HG02763 (cell line): ENCODE data around the gene PAX2.

Experiments
- ATAC-seq: cut with Tn5 transposase; IDR thresholded peaks from one replicate; pipeline ENCODE4 v1.9.1; 2021; ENCODE audit warnings: mild to moderate bottlenecking, moderate library complexity; ENCODE audit not compliant: unreplicated experiment

PAX2 gene

DNA sequence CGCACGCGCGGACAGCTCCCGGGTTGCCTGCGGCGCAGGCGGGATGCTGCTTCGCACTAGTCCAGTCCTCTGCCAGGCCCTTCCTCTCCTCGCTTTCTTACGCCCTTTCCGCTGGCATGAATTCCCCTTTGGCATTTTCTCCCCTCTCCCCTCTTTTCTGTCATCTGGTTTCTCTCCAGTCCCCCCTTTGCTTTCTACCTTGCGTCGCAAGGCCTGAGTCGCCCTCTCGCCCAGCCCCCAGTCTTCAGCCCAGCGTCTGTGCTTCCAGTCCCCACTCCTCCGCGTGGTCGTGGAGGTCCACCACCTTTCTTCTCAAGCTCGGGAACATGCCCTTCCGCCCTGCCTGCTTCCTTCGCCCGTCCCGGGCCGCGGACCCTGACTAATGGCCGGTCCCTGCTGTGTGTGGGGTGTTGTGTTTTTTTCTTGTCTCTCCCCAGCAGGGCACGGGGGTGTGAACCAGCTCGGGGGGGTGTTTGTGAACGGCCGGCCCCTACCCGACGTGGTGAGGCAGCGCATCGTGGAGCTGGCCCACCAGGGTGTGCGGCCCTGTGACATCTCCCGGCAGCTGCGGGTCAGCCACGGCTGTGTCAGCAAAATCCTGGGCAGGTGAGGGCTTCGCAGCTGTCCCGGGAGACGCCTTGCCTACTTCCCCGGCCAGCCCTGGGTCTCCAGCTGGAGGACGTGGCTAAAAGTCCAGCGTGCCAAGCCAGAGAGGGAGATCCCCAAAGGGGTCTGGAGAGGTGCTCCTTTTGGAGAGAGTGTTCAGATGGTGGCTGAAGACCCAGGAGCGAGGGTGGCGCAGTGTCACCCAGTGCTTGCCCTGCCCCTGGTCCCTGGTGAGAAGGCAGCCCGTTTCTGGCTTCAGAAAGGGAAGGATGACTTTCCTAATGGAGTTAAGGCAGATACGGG lies 4.2 kb downstream of the PAX2 start:
- no peak for ATAC-seq

DNA sequence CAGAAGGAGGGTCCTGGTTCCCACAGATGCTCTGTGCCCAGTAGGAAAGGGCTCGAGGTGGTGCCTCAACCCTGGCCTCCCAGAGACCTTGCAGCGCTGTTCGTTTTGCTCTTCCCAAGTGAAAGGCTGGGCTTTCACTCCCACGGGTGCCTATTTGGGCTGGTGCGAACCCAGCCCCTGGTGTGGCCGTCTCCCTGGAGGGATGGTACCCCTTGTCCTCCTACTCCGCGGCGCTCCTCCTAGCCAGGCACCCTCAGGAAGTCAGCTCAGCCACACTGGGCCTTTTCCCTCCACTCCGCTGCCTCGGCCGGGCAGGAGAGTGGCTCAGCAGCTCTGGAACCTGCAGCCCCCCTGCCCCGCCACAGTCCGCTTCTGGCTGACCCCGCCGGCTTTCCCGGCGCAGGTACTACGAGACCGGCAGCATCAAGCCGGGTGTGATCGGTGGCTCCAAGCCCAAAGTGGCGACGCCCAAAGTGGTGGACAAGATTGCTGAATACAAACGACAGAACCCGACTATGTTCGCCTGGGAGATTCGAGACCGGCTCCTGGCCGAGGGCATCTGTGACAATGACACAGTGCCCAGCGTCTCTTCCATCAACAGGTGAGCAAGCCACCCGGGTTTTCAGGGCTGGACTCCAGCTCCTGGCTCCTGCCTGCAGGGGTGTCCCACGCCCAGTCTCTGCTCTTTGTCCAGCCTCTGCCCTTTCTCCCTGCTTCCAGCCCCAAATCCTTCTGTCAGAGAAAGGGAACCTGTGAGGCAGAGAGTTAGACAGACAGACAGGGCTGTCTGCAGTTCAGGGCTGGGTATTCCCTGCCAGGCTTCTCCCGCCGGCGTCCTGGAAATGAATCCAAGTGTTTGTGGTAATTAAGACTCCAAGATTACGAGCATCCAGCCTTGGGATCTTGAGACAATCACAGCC lies 5.2 kb downstream of the PAX2 start:
- no peak for ATAC-seq

DNA sequence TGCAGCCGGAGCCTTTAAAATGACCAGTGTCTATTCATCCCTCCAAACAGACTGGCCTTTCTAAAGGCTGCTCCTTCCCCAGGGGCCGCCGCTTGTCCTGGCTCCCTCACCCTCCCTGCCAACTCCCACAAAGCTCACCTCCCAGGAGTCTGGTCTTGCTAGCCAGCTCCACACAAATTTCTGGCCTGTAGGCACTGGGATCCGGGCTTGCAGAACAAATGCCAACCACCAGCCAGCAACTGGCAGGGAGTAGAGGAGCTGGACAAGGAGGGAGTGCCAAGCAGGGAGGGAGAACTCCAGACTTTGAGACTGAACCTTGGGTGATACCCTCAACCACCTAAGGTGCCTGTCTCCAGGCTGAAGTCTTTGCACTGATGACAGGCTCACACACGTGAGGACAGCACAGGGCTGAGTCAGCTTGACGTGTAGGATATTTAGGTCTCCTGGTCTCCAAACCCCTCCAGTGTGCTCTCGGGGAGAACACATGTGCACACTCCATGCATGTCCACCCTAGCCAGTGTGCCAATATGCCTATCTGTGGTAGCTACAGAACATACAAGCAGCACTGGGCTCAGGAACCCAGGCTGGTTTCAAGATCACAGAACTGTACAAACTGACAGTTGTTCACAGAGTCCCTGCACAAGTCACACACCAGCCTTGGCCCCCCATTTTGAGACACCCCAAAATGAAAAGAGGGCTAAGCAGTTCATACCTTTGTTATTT lies 6.0 kb downstream of the PAX2 start:
- ATAC-seq: no peak

DNA sequence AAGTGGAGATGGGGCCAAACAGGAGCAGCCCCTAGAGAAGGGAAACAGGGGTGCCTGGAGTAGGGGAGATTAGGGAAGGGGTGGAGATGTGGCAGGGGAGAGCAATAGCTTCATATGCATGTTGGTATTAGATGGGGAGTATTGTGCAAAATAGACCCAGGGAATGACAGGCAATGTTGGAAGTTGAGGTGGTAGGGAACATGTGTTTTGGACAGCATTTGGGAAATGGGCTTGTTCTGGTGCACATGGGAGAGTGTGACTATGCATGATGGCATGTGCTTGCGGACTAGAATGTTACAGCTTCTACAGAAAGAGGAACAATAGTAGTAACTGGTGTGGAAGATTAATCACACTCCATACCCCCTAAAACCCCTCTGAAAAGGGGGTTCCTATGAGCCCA lies 10.4 kb downstream of the PAX2 start:
- ATAC-seq: no peak

DNA sequence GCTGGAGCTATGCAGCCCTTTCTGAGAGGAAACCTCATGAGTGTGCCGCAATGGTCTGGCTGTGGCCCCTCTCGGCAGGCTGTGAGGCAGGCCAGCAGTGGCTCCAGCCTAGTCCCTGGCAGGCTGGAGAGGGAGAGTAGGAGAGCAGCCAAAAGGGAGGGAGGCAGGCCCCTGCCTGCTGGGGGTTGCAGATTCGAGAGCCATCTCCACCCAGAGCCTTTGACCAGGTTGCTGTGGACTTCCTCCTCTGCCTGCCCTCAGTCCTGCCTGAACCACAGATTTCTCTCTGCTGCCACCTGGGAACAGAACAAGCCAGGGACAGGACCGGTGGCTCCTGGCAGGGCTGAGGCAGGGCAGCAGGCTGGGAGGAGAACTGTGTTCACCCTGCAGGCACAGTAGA lies 13.9 kb downstream of the PAX2 start:
- ATAC-seq: no peak

DNA sequence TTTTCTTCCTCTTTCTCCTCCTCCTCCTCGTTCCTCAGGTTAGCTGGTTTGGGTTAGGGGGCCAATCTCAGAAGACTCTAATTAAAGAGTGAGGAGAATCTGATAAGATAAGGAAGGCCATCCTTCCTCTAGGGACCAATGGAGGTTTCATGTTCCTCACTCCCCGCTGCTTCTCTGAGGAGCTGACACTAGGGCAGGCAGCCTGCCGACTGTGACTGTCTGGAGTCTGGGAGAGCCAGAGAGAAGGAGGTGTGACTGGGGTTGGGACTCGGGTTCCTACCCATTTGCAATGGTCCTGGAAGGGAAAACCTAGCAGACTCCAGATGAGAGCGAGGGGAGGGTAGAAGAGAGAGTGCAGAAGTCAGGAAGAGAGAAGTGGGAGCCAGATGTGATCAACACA lies 15.3 kb downstream of the PAX2 start:
- ATAC-seq: no peak

DNA sequence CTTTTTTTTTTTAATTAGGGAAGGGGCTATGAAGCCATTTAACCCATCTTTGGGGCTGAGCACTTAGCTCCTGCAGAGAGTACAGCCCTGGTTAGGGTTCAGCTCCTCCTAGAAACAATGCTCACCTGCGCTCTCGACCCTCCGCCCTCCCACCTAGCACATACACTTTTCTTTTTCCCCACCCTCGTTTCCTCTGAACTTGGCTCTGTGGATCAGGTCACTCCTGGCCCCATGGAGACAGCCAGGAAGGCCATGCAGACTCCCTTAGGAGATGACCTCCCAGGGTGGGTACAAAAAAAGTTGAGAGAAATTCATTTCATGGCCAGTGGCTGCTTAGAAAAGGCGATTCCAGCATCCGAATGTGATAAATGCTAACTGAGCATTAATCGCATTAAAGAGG lies 15.8 kb downstream of the PAX2 start:
- no peak for ATAC-seq

DNA sequence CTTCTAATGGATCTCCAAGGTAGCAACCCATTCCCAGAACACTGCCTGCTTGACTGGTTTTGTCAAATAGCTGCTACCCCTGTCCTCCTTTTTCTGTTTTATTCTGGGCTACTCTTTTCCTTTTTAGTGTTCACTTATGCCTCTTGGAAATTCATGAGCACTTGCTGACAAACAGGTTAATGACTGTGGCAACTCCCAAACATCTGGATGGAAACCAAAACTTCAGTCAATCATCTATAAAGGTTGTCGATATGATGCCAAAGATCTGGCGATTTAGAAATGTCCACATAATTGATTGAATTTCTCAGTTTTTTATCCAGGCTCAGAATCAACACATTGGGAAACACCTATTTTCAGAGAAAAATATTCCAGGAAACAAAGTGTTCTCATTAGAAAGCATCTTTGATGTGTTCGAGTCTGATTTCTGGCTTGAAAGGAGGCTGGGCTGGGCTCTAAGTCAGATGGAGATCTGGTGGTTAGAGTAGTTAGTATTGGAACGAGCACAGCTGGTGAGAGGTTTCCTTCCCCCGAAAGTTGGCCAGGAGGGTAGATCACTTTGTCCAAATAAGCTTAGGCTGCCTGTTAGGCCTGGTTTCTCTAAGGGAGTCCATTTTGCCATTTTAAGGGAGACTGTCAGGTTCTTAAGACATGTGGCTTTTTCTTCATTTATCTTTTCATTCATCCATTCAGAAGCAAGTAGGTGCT lies 17.8 kb downstream of the PAX2 start:
- no peak for ATAC-seq

DNA sequence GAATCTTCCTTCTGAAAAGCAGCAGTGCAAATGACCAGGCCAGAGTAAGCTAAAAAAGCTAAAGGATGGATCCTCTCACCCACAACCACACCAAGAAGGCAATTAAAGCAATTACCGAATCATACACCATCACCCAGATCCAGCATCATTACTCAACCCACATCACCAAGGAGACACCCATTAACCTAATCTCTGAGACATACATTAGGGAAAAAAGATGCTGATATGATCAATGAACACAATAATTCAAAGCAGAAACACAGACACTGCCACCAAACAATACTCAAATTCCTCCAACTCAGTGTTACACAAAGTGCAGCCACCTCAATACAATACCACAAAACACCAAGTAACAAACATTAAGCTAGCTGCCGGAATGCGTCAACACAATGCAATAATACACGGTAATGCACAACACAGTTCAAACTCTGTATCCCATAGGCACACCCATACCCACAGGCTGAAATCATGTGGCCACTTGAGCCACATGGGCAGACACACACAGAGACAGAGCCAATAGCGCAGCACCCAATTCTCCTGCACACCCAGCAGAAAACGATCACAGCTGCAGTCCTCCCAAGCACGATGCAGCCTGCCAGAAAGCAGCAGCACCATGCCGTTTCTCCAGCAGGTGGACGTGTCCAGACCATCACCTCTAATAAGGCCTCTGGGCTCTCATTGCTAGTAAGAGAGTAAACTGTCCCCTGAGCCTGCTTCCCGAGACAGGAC lies 21.5 kb downstream of the PAX2 start:
- no peak for ATAC-seq

DNA sequence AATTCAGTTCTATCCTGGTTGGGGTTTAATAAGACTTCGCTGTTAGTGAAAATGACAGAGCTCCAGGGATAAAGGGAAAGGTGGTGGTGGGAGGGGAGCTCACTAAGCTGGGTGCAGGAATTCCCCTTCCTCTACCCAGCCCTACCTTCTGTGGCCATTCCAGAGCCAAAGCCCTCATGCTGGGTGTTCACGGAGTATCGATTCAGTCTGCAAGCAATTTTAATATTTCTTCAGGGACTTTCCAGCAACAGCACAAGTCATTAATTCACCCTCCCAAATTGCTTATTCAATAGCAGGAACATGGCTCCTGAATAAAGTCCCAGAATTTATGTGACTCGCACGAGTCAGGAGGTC lies 22.0 kb downstream of the PAX2 start:
- no peak for ATAC-seq

DNA sequence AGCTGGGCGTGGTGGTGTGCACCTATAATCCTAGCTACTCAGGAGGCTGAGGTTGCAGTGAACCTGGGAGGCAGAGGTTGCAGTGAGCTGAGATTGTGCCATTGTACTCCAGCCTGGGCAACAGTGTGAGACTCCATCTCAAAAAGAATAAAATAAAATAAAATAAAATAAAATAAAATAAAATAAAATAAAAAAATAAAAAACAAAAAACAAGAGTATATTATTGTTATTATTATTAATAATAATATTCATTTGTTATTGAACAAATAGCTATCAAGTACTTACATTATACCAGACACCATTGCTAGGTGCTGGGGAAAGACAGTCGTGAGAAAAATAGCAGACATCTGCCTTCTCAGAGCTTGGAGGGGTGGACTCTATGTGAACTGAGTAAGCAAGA lies 24.1 kb downstream of the PAX2 start:
- ATAC-seq: no peak

DNA sequence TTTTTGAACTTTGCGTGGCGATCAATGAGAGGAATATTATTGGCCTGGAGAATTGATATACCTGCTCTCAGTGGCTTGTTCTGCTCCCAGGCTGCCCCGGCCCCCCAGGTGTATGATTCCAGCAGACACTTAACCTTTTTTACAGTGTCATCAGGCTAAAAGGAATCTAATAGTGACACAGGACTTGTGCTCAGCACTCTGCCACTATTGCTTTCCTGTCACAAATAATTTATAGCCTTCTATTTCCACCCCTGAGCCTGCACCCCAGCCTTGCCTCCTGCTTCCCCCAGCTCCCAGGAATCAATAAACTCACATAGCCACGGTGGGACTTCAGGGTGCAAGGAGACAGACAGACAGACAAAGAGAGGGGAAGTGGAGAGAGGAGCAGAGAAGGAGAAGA lies 28.3 kb downstream of the PAX2 start:
- no peak for ATAC-seq

DNA sequence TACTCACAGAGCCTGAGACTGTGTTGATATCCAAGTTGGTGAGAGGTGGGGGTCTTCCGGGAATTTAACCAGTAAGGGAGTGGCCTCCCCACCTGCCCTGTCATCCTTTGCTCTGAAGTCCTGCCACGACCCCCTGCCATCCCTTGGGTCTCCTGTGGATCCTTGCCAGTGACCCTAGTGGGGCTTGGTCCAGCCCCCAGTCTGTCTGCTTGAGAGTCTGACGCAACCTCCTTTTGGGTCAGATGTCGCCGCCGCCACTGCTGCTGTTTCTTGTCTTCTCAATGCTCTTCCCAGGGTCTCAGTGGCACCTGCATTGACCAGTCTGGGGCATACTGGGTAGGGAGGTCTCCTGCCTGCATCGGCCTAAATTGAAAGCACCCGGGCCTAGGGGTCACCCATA lies 28.8 kb downstream of the PAX2 start:
- ATAC-seq: no peak

DNA sequence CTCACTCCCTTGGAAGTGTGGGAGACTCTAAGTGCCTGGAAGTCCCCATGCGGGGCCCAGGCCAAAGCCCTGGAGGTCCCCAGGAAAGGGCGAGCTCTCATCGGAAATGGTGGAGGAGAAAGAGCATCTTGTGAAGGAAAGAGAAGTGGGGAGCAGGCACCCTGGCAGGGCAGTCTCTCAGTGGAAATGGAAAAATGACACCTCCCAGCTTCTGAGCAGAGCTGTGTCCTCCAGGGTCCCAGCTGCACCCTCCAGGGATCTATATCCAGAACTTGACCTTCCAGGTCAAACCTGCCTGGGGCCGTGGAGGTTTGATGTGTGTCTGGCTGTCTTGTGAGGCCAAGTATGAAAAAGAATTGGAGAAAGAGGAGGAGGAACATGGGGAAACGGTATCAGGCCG lies 29.5 kb downstream of the PAX2 start:
- no peak for ATAC-seq

DNA sequence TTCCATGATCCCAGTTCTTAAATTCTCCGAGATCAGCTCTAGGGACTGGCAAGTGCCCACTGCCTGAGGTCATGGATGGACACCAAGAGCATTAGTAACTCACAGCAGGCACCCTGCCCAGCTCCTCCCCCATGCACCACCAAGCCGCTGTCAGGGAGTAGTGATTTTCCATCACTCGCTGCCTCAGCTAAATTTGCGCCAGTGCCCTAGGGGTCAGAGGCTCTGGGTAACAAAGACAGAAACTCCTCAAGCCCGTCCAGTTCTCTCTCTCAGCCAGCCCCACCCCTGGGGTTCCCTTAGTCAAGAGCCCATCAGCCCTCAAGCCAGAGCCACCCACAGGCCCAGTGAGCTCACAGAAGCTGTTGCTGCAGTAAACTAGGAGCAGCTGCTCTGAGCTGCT lies 30.0 kb downstream of the PAX2 start:
- ATAC-seq: no peak

DNA sequence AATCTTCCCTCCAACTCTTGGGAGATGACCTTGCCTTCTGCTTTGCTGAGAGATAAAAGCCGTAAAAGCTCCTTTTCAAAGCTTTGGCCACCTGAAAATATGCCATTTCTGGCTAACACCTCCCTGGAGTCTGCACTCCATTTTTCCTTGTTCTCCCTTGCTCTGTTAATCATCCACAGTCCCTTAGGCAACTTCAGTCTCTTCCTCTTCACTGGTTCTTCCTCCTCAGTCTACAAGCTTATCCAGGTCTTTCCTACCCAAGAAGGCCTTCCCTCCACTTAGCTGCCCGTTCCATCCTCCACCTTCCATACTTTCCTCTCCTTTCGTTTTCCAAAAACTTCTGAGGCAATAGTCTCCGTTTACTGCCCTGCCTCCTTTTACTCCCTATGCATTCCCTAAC lies 30.5 kb downstream of the PAX2 start:
- no peak for ATAC-seq

DNA sequence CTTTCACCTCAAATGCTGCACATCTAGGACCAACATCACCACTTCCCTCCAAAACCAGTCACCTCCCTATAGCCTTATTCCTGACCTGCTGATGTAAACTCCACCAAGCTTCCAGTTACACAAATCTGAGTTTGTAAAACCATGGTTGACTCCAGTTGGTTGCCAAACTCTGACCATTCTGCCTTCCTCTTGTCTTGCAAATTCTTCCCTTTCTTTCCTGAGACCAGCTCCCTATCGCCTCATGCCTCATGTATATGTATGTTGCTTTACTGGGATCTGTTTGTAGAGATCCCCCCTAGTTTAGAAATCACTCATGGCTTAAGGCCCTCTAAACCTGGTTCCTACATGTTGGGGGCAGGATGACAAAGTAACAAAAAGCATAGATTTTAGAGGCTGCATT lies 31.3 kb downstream of the PAX2 start:
- ATAC-seq: no peak

DNA sequence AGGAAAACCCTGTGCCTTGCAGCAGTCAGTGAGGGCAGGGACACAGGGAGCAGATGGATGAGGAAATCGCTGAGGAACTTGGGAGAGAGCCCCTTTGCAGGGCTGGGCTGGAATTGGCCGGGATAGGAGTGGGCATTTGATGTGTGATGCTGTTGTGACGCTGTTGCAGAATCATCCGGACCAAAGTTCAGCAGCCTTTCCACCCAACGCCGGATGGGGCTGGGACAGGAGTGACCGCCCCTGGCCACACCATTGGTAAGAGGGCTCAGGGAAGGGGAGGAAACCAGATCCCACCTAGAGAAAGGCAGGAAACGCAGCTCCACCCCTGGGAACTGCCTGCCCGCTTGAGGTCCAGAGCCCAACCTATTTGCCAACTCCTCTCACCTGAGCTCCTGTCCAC lies 33.9 kb downstream of the PAX2 start:
- no peak for ATAC-seq

DNA sequence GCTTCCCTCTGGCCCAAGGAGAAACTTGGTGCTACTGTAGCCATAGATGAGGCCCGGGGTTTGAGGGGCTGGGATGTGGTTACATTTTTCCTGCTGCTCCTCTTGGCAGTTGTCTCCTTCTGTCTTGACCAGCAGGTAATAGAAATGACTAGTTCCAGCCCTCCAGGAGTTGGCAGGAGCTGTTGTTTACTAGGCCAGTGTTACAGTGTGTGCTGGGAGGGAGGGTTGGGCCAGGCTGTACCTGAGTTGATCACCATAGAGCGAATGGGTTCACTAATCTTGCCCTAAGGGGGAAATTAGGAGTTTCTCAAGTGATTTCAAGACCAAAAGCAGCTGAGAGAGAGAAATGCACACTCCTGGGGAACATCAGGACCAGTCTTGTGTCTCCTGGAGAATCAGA lies 34.9 kb downstream of the PAX2 start:
- ATAC-seq: no peak

DNA sequence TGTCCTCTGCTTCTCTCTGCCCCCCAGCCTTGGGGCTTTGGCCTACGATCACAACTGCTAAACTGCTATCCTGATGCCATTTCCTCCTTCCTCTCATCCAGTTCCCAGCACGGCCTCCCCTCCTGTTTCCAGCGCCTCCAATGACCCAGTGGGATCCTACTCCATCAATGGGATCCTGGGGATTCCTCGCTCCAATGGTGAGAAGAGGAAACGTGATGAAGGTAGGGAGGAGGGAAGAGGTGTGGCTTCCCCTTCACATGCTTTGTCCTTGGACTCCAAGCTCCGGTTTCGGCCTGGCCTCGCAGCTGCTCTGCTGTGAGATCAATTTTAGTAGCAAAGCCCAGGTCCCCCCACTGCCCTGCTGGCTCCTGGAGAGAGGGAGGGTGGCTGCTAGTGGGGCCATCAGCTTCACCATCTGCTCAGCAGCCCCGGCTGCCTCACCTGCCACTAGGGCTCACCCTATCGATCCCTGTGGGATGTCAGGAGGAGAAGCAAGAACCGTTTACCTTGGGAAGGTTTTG lies 35.8 kb downstream of the PAX2 start:
- ATAC-seq: no peak
